WTC11 (cell line): ENCODE results near the gene SRP9. TPM values are rescaled to one million over a fixed set of nuclear protein-coding genes. Genes with fewer than 3 reads are reported as not detected.
A peak's percentile ranks its signal among the peaks of the same experiment; 100 is the strongest.

Experiments
- ATAC-seq: fragments of 200-7000 bp; cut with Tn5 transposase; 2 replicates; pipeline ENCODE4 v1.10.0; 2021; ENCODE audit warnings: mild to moderate bottlenecking, moderate library complexity
- CTCF ChIA-PET: fragments of 300-600 bp; sonication (Branson Sonifier 250); formaldehyde crosslinking; loops from one replicate; lab custom pipeline; 2021; ENCODE audit warnings: antibody characterized with exemption; lab: Charles Lee
- POLR2A ChIA-PET: fragments of 350-600 bp; sonication (Branson Sonifier 250); formaldehyde crosslinking; loops from one replicate; lab custom pipeline; 2021; ENCODE audit warnings: antibody characterized with exemption; lab: Charles Lee
- DNase-seq: peaks from one replicate; pipeline ENCODE4 v3.0.0; 2021; ENCODE audit warnings: low spot score
- H3K27ac Mint-ChIP-seq: 2 replicates; pipeline ENCODE4 v1.8.0; 2021; ENCODE audit warnings: mixed read lengths
- H3K27me3 Mint-ChIP-seq: 2 replicates; pipeline ENCODE4 v1.8.0; 2021; ENCODE audit warnings: low read depth, mild to moderate bottlenecking, moderate library complexity, mixed read lengths
- H3K36me3 Mint-ChIP-seq: 2 replicates; pipeline ENCODE4 v1.8.0; 2021; ENCODE audit warnings: mixed read lengths
- H3K4me1 Mint-ChIP-seq: 2 replicates; pipeline ENCODE4 v1.8.0; 2022; ENCODE audit warnings: mixed read lengths
- H3K4me3 Mint-ChIP-seq: 2 replicates; pipeline ENCODE4 v1.8.0; 2021; ENCODE audit warnings: mild to moderate bottlenecking, moderate library complexity, mixed read lengths
- H3K9me3 Mint-ChIP-seq: 2 replicates; pipeline ENCODE4 v1.8.0; 2021; ENCODE audit warnings: mixed read lengths
- ELF4 ChIP-seq: sonication (generic); formaldehyde crosslinking; IDR thresholded peaks from 2 replicates; pipeline ENCODE4 v1.8.1; 2022; ENCODE audit warnings: low read depth, mild to moderate bottlenecking, moderate library complexity, missing genetic modification reagents
- FOXJ3 ChIP-seq: sonication (generic); formaldehyde crosslinking; IDR thresholded peaks from 2 replicates; pipeline ENCODE4 v1.9.0; 2021; ENCODE audit warnings: missing genetic modification reagents, mild to moderate bottlenecking, borderline replicate concordance
- GABPB1 ChIP-seq: sonication (generic); formaldehyde crosslinking; IDR thresholded peaks from 2 replicates; pipeline ENCODE4 v1.8.1; 2023; ENCODE audit warnings: mild to moderate bottlenecking, missing genetic modification reagents
- MXD4 ChIP-seq: fragments of 250-450 bp; sonication (Bioruptor Pico); IDR thresholded peaks from 2 replicates; pipeline ENCODE4 v1.8.0; 2021; ENCODE audit warnings: mild to moderate bottlenecking, moderate library complexity, borderline replicate concordance
- NFYB ChIP-seq: sonication (generic); formaldehyde crosslinking; conservative IDR thresholded peaks from 2 replicates; pipeline ENCODE4 v1.8.0; 2022; ENCODE audit warnings: low read depth, missing genetic modification reagents
- SMAD3 ChIP-seq: sonication (generic); formaldehyde crosslinking; IDR thresholded peaks from 2 replicates; pipeline ENCODE4 v1.8.0; 2022; ENCODE audit warnings: missing genetic modification reagents, mild to moderate bottlenecking, borderline replicate concordance
- SP1 ChIP-seq: sonication (generic); formaldehyde crosslinking; conservative IDR thresholded peaks from 2 replicates; pipeline ENCODE4 v1.8.1; 2022; ENCODE audit warnings: missing genetic modification reagents
- ZNF219 ChIP-seq: sonication (generic); formaldehyde crosslinking; IDR thresholded peaks from 2 replicates; pipeline ENCODE4 v1.8.0; 2023; ENCODE audit warnings: missing genetic modification reagents, mild to moderate bottlenecking, borderline replicate concordance
- ZNF396 ChIP-seq: fragments of 250-450 bp; sonication (Bioruptor Pico); IDR thresholded peaks from 2 replicates; pipeline ENCODE4 v1.8.0; 2021; ENCODE audit warnings: mild to moderate bottlenecking, moderate library complexity, borderline replicate concordance
- ZNF416 ChIP-seq: fragments of 250-450 bp; sonication (Bioruptor Pico); IDR thresholded peaks from 2 replicates; pipeline ENCODE4 v1.9.0; 2021; ENCODE audit warnings: mild to moderate bottlenecking, inconsistent platforms
- total RNA-seq: library from RNA; stranded (reverse); gene quantifications from 3 replicates; pipeline ENCODE4 v1.2.3, GENCODE V29; 2021
- TF ChIP-seq, protein P1 (sequence below): sonication (generic); formaldehyde crosslinking; IDR thresholded peaks from 2 replicates; pipeline ENCODE4 v1.8.1; 2023; ENCODE audit warnings: mild to moderate bottlenecking, missing genetic modification reagents
- TF ChIP-seq, protein P2 (sequence below): fragments of 250-450 bp; sonication (Bioruptor Pico); IDR thresholded peaks from 2 replicates; pipeline ENCODE4 v2.1.2; 2022; ENCODE audit warnings: mild to moderate bottlenecking, moderate library complexity
- TF ChIP-seq, protein P3 (sequence below): sonication (generic); formaldehyde crosslinking; IDR thresholded peaks from 2 replicates; pipeline ENCODE4 v1.8.1; 2022; ENCODE audit warnings: mild to moderate bottlenecking, moderate library complexity, missing genetic modification reagents
- TF ChIP-seq, protein P4 (sequence below): sonication (generic); formaldehyde crosslinking; conservative IDR thresholded peaks from 2 replicates; pipeline ENCODE4 v1.8.1; 2022; ENCODE audit warnings: mild to moderate bottlenecking, missing genetic modification reagents
- TF ChIP-seq, protein P5 (sequence below): fragments of 200-600 bp; IDR thresholded peaks from 2 replicates; pipeline ENCODE4 v1.8.0; 2022; ENCODE audit warnings: antibody characterized with exemption
- TF ChIP-seq, protein P6 (sequence below): sonication (generic); formaldehyde crosslinking; IDR thresholded peaks from 2 replicates; pipeline ENCODE4 v1.8.1; 2023; ENCODE audit warnings: mild to moderate bottlenecking, missing genetic modification reagents, moderate library complexity
- TF ChIP-seq, protein P7 (sequence below): fragments of 250-450 bp; sonication (Bioruptor Pico); IDR thresholded peaks from 2 replicates; pipeline ENCODE4 v1.8.0; 2021; ENCODE audit warnings: mild to moderate bottlenecking
- TF ChIP-seq, protein P8 (sequence below): sonication (generic); formaldehyde crosslinking; IDR thresholded peaks from 2 replicates; pipeline ENCODE4 v1.8.0; 2022; ENCODE audit warnings: mild to moderate bottlenecking, missing genetic modification reagents
- TF ChIP-seq, protein P9 (sequence below): sonication (generic); formaldehyde crosslinking; IDR thresholded peaks from 2 replicates; pipeline ENCODE4 v1.8.0; 2023; ENCODE audit warnings: missing genetic modification reagents

Gene SRP9
- total RNA-seq, 1 experiment from 2014 or later, result 375 TPM

DNA sequence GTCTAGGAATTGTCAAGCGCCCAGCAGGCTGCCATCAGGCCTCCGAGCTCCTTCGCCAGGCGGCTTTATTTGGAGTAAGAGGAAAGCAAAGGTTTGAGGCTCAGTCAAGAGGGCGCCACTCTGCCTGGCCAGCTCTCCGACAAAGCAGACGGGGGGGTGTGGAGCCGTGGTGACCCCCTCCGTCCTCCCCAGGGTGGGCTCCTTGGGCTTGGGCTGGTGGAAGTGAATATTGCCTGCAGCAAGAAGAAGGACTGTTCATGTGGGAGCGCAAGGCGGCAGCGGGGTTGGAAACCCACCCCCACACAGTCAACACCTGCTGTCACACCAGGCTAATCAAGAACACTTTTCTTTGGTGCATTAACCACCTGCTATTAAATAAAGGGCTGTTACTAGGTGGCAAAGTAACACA is 46.9 kb downstream of the SRP9 start:
- ChIA-PET CTCF (interaction anchor here (0.7 to 3.3 kb wide), 7 partner anchors 13 to 350 kb away, joined by 4 to 17 read pairs (median 5); partner anchors contain the start of genes EPHX1 and SRP9), POLR2A (interaction anchor here (0.7 kb wide), 1 partner anchor 8 kb away, joined by 4 read pairs; no protein-coding TSS in a partner anchor)
- Mint-ChIP-seq H3K4me1 (peaks cover 39% of the 10 kb centered on the region), H3K9me3 (no peaks in the 10 kb centered on the region), H3K27me3 (no peaks in the 10 kb centered on the region; the same call in 1 of the 2 replicates), H3K36me3 (peaks cover 5% of the 10 kb centered on the region; the same call in 1 of the 2 replicates), H3K27ac (0 out of 2 replicates have a peak overlapping the region, but pooled peaks have one; percentile 46), H3K4me3 (no peak overlapping the region)
- DNase-seq (no peak), ATAC-seq (peak; percentile 59)
- TF ChIP-seq, protein P1, sequence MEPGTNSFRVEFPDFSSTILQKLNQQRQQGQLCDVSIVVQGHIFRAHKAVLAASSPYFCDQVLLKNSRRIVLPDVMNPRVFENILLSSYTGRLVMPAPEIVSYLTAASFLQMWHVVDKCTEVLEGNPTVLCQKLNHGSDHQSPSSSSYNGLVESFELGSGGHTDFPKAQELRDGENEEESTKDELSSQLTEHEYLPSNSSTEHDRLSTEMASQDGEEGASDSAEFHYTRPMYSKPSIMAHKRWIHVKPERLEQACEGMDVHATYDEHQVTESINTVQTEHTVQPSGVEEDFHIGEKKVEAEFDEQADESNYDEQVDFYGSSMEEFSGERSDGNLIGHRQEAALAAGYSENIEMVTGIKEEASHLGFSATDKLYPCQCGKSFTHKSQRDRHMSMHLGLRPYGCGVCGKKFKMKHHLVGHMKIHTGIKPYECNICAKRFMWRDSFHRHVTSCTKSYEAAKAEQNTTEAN (CRISPR knock-in tag), result no peak
- TF ChIP-seq, protein P2, sequence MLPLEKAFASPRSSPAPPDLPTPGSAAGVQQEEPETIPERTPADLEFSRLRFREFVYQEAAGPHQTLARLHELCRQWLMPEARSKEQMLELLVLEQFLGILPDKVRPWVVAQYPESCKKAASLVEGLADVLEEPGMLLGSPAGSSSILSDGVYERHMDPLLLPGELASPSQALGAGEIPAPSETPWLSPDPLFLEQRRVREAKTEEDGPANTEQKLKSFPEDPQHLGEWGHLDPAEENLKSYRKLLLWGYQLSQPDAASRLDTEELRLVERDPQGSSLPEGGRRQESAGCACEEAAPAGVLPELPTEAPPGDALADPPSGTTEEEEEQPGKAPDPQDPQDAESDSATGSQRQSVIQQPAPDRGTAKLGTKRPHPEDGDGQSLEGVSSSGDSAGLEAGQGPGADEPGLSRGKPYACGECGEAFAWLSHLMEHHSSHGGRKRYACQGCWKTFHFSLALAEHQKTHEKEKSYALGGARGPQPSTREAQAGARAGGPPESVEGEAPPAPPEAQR (CRISPR knock-in tag), result no peak
- TF ChIP-seq, protein P3, sequence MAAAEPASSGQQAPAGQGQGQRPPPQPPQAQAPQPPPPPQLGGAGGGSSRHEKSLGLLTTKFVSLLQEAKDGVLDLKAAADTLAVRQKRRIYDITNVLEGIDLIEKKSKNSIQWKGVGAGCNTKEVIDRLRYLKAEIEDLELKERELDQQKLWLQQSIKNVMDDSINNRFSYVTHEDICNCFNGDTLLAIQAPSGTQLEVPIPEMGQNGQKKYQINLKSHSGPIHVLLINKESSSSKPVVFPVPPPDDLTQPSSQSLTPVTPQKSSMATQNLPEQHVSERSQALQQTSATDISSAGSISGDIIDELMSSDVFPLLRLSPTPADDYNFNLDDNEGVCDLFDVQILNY (CRISPR knock-in tag), result no peak
- TF ChIP-seq NFYB (CRISPR knock-in tag) (no peak), SMAD3 (CRISPR knock-in tag) (no peak), GABPB1 (CRISPR knock-in tag) (no peak), ZNF416 (CRISPR knock-in tag) (no peak), ELF4 (CRISPR knock-in tag) (no peak), MXD4 (CRISPR knock-in tag) (no peak), SP1 (no peak), ZNF219 (CRISPR knock-in tag) (no peak), FOXJ3 (CRISPR knock-in tag) (no peak), ZNF396 (CRISPR knock-in tag) (no peak)
- TF ChIP-seq, protein P4, sequence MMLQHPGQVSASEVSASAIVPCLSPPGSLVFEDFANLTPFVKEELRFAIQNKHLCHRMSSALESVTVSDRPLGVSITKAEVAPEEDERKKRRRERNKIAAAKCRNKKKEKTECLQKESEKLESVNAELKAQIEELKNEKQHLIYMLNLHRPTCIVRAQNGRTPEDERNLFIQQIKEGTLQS (CRISPR knock-in tag), result no peak
- TF ChIP-seq, protein P5, sequence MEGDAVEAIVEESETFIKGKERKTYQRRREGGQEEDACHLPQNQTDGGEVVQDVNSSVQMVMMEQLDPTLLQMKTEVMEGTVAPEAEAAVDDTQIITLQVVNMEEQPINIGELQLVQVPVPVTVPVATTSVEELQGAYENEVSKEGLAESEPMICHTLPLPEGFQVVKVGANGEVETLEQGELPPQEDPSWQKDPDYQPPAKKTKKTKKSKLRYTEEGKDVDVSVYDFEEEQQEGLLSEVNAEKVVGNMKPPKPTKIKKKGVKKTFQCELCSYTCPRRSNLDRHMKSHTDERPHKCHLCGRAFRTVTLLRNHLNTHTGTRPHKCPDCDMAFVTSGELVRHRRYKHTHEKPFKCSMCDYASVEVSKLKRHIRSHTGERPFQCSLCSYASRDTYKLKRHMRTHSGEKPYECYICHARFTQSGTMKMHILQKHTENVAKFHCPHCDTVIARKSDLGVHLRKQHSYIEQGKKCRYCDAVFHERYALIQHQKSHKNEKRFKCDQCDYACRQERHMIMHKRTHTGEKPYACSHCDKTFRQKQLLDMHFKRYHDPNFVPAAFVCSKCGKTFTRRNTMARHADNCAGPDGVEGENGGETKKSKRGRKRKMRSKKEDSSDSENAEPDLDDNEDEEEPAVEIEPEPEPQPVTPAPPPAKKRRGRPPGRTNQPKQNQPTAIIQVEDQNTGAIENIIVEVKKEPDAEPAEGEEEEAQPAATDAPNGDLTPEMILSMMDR, result no peak
- TF ChIP-seq, protein P6, sequence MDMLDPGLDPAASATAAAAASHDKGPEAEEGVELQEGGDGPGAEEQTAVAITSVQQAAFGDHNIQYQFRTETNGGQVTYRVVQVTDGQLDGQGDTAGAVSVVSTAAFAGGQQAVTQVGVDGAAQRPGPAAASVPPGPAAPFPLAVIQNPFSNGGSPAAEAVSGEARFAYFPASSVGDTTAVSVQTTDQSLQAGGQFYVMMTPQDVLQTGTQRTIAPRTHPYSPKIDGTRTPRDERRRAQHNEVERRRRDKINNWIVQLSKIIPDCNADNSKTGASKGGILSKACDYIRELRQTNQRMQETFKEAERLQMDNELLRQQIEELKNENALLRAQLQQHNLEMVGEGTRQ (CRISPR knock-in tag), result no peak
- TF ChIP-seq, protein P7, sequence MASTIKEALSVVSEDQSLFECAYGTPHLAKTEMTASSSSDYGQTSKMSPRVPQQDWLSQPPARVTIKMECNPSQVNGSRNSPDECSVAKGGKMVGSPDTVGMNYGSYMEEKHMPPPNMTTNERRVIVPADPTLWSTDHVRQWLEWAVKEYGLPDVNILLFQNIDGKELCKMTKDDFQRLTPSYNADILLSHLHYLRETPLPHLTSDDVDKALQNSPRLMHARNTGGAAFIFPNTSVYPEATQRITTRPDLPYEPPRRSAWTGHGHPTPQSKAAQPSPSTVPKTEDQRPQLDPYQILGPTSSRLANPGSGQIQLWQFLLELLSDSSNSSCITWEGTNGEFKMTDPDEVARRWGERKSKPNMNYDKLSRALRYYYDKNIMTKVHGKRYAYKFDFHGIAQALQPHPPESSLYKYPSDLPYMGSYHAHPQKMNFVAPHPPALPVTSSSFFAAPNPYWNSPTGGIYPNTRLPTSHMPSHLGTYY (CRISPR knock-in tag), result no peak
- TF ChIP-seq, protein P8, sequence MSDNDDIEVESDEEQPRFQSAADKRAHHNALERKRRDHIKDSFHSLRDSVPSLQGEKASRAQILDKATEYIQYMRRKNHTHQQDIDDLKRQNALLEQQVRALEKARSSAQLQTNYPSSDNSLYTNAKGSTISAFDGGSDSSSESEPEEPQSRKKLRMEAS (CRISPR knock-in tag), result no peak
- TF ChIP-seq, protein P9, sequence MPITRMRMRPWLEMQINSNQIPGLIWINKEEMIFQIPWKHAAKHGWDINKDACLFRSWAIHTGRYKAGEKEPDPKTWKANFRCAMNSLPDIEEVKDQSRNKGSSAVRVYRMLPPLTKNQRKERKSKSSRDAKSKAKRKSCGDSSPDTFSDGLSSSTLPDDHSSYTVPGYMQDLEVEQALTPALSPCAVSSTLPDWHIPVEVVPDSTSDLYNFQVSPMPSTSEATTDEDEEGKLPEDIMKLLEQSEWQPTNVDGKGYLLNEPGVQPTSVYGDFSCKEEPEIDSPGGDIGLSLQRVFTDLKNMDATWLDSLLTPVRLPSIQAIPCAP (CRISPR knock-in tag), result no peak
